HEK293 (cell line): Measurements from ENCODE around the gene LSM7.

Experiments
- AEBP2 ChIP-seq: fragments of 450-650 bp; formaldehyde crosslinking; IDR thresholded peaks from 2 replicates; pipeline ENCODE4 v1.5.1; 2016; ENCODE audit warnings: missing biosample characterization, missing genetic modification characterization, borderline replicate concordance
- CTCF ChIP-seq: fragments of 450-650 bp; formaldehyde crosslinking; IDR thresholded peaks from 2 replicates; pipeline ENCODE4 v1.5.1; 2016; ENCODE audit warnings: missing biosample characterization, missing genetic modification characterization
- GLI4 ChIP-seq: fragments of 450-650 bp; formaldehyde crosslinking; IDR thresholded peaks from 2 replicates; pipeline ENCODE4 v1.5.1; 2016; ENCODE audit warnings: missing biosample characterization, missing genetic modification characterization
- PRDM10 ChIP-seq: fragments of 450-650 bp; formaldehyde crosslinking; IDR thresholded peaks from 2 replicates; pipeline ENCODE4 v1.5.1; 2016; ENCODE audit warnings: missing biosample characterization, missing genetic modification characterization
- YY1 ChIP-seq: fragments of 450-650 bp; formaldehyde crosslinking; IDR thresholded peaks from 2 replicates; pipeline ENCODE4 v1.5.1; 2018; ENCODE audit warnings: missing biosample characterization, missing genetic modification characterization
- ZBTB7A ChIP-seq: fragments of 450-650 bp; formaldehyde crosslinking; IDR thresholded peaks from 2 replicates; pipeline ENCODE4 v1.5.1; 2016; ENCODE audit warnings: low read depth, missing biosample characterization, missing genetic modification characterization
- ZNF121 ChIP-seq: fragments of 450-650 bp; formaldehyde crosslinking; IDR thresholded peaks from 2 replicates; pipeline ENCODE4 v1.5.1; 2016; ENCODE audit warnings: missing biosample characterization, missing genetic modification characterization
- ZNF274 ChIP-seq, 2 experiments: fragments of 200-500 bp in 1 of 2; fragments of 450-650 bp in 1 of 2; sonication (Bioruptor generic) in 1 of 2; formaldehyde crosslinking in 1 of 2; IDR thresholded peaks; 2 replicates each; pipeline versions ENCODE4 v1.5.1 to v1.6.1; 2014 to 2016; ENCODE audit warnings: borderline replicate concordance in 1 of 2, inconsistent platforms in 1 of 2, low read length in 1 of 2, missing biosample characterization in 1 of 2, missing genetic modification characterization in 1 of 2
- ZNF302 ChIP-seq: fragments of 450-650 bp; formaldehyde crosslinking; IDR thresholded peaks from 2 replicates; pipeline ENCODE4 v1.5.1; 2016; ENCODE audit warnings: missing biosample characterization, missing genetic modification characterization, low read depth
- ZNF48 ChIP-seq: fragments of 450-650 bp; formaldehyde crosslinking; IDR thresholded peaks from 2 replicates; pipeline ENCODE4 v1.5.1; 2016; ENCODE audit warnings: missing biosample characterization, missing genetic modification characterization
- ZNF670 ChIP-seq: fragments of 450-650 bp; formaldehyde crosslinking; IDR thresholded peaks from 2 replicates; pipeline ENCODE4 v1.5.1; 2016; ENCODE audit warnings: missing biosample characterization, missing genetic modification characterization, low read depth
- ZNF777 ChIP-seq: fragments of 450-650 bp; formaldehyde crosslinking; IDR thresholded peaks from 2 replicates; pipeline ENCODE4 v1.5.1; 2017; ENCODE audit warnings: missing biosample characterization, missing genetic modification characterization, borderline replicate concordance
- ZNF792 ChIP-seq: fragments of 450-650 bp; formaldehyde crosslinking; IDR thresholded peaks from 2 replicates; pipeline ENCODE4 v1.5.1; 2016; ENCODE audit warnings: missing biosample characterization, missing genetic modification characterization

GRCh38 chr19:2339644-2340310, 11.4 kb upstream of the LSM7 start:
- TF ChIP-seq CTCF (no peak), GLI4 (tag by site-specific recombination) (no peak), ZNF670 (no peak), ZBTB7A (tag by site-specific recombination) (no peak), ZNF792 (tag by site-specific recombination) (no peak), YY1 (tag by site-specific recombination) (no peak), AEBP2 (tag by site-specific recombination) (no peak), ZNF302 (tag by site-specific recombination) (no peak), ZNF48 (no peak), ZNF274 (IDR thresholded peaks at IDR 0.05; ENCODE audit: low read length) (no peak), ZNF274 (tag by site-specific recombination; IDR thresholded peaks at IDR 0.05; ENCODE audit: borderline replicate concordance) (no peak), PRDM10 (tag by site-specific recombination) (no peak), ZNF777 (tag by site-specific recombination) (no peak), ZNF121 (tag by site-specific recombination) (no peak)
